Breast epithelium (tissue), 3 donors: ENCODE data around the gene SMIM1.

Experiments
- CTCF ChIP-seq, 3 donors: fragments of 450-650 bp; IDR thresholded peaks; one replicate each; pipeline ENCODE4 v1.5.1; 2016 to 2017; ENCODE audit warnings: antibody characterized with exemption in 3 of 3, mild to moderate bottlenecking in 3 of 3, moderate library complexity in 3 of 3
- POLR2A ChIP-seq: fragments of 450-650 bp; IDR thresholded peaks from one replicate; pipeline ENCODE4 v1.6.1; 2016; ENCODE audit warnings: antibody characterized with exemption, mild to moderate bottlenecking, moderate library complexity
- POLR2AphosphoS5 ChIP-seq, 3 donors: sonication (generic); formaldehyde crosslinking; IDR thresholded peaks; one replicate each; pipeline ENCODE4 v1.6.1; 2017; ENCODE audit warnings: antibody characterized with exemption in 3 of 3

GRCh38 chr1:3824650-3825049 is 52.1 kb downstream of the SMIM1 start:
- no peak for TF ChIP-seq CTCF (IDR thresholded peaks at IDR 0.05)
- TF ChIP-seq POLR2A: no peak
- no peak for TF ChIP-seq POLR2AphosphoS5 (IDR thresholded peaks at IDR 0.05)
